Endothelial cell (in vitro differentiated cells): ENCODE measurements around the gene FHOD1. TPM values are rescaled to one million over a fixed set of nuclear protein-coding genes. Genes with fewer than 3 reads are reported as not detected.

Source experiments
- DNase-seq: peaks from one replicate; pipeline ENCODE4 v3.0.0; 2021; ENCODE audit warnings: low spot score
- H3K27ac Mint-ChIP-seq: one replicate; pipeline ENCODE4 v1.8.0; 2021; ENCODE audit warnings: mixed read lengths, inconsistent platforms; ENCODE audit not compliant: unreplicated experiment
- H3K27me3 Mint-ChIP-seq: one replicate; pipeline ENCODE4 v1.8.0; 2021; ENCODE audit warnings: mild to moderate bottlenecking, moderate library complexity, mixed read lengths, inconsistent platforms; ENCODE audit not compliant: unreplicated experiment
- H3K36me3 Mint-ChIP-seq: one replicate; pipeline ENCODE4 v1.8.0; 2021; ENCODE audit warnings: mild to moderate bottlenecking, low read depth, mixed read lengths, inconsistent platforms; ENCODE audit not compliant: unreplicated experiment
- H3K4me1 Mint-ChIP-seq: one replicate; pipeline ENCODE4 v1.8.0; 2021; ENCODE audit warnings: mild to moderate bottlenecking, mixed read lengths, inconsistent platforms; ENCODE audit not compliant: unreplicated experiment
- H3K4me3 Mint-ChIP-seq: one replicate; pipeline ENCODE4 v1.8.0; 2021; ENCODE audit warnings: mild to moderate bottlenecking, mixed read lengths, inconsistent platforms; ENCODE audit not compliant: unreplicated experiment
- H3K9me3 Mint-ChIP-seq: one replicate; pipeline ENCODE4 v1.8.0; 2021; ENCODE audit warnings: mixed read lengths, inconsistent platforms; ENCODE audit not compliant: unreplicated experiment
- CTCF ChIP-seq: fragments of 200-600 bp; sonication (generic); IDR thresholded peaks from one replicate; pipeline ENCODE4 v1.5.0; 2021; ENCODE audit warnings: antibody characterized with exemption; ENCODE audit not compliant: unreplicated experiment
- long read RNA-seq: library from polyadenylated mRNA; unstranded; transcript quantifications from one replicate; pipeline ENCODE4 v2.0.0, GENCODE V29; 2020; ENCODE audit not compliant: unreplicated experiment
- total RNA-seq: library from RNA; stranded (reverse); fragmentation: NEBNext Ultra II Directional; extraction: Animal tissue kit (Norgen Biotek cat#: 25700); gene quantifications from one replicate; pipeline ENCODE4 v1.2.1, GENCODE V29; 2021; ENCODE audit not compliant: unreplicated experiment

The FHOD1 gene
- 248 TPM for total RNA-seq
- long read RNA-seq, partial matches to known transcripts, result 10 of 13 reads
- long read RNA-seq, other reads (novel, unspliced or antisense), result 3 of 13 reads

- H3K36me3 Mint-ChIP-seq, result peaks cover 4% of the 10 kb centered on the region
- H3K9me3 Mint-ChIP-seq, result no peaks in the 10 kb centered on the region
- H3K27ac Mint-ChIP-seq, result peak within 1 kb of the TSS; percentile 77
- H3K27me3 Mint-ChIP-seq, result peaks cover 16% of the 10 kb centered on the region
- TF ChIP-seq CTCF, result no peak
- peaks cover 57% of the 10 kb centered on the region for H3K4me1 Mint-ChIP-seq
- DNase-seq, result peak; percentile 99
- H3K4me3 Mint-ChIP-seq, result peak within 1 kb of the TSS; percentile 94
These were observed at the start of gene FHOD1 for GRCh38 chr16:67247192-67248072. Gene FHOD1, minus strand, starts transcription at chr16:67247481. Its CDS starts 71 bp downstream, at chr16:67247410.

GRCh38 chr16:67296420-67296819 lies 49.1 kb upstream of the FHOD1 start:
- peaks cover 2% of the 10 kb centered on the region for H3K27me3 Mint-ChIP-seq

GRCh38 chr16:67294938-67295361 lies 47.7 kb upstream of the FHOD1 start:
- H3K9me3 Mint-ChIP-seq, result no peaks in the 10 kb centered on the region
- peaks cover 2% of the 10 kb centered on the region for H3K27me3 Mint-ChIP-seq
- no peak for TF ChIP-seq CTCF
- H3K36me3 Mint-ChIP-seq, result no peaks in the 10 kb centered on the region
- no peak for DNase-seq
- H3K4me3 Mint-ChIP-seq, result no peak overlapping the region
- peaks cover 4% of the 10 kb centered on the region for H3K4me1 Mint-ChIP-seq
- H3K27ac Mint-ChIP-seq, result no peak overlapping the region

More at GRCh38 chr16:67296420-67296819, 49.1 kb upstream of the FHOD1 start:
- Mint-ChIP-seq H3K4me1 (peaks cover 4% of the 10 kb centered on the region), H3K4me3 (no peak overlapping the region), H3K9me3 (no peaks in the 10 kb centered on the region), H3K36me3 (no peaks in the 10 kb centered on the region), H3K27ac (no peak overlapping the region)
- no peak for DNase-seq
- no peak for TF ChIP-seq CTCF

GRCh38 chr16:67294171-67294757 lies 47.0 kb upstream of the FHOD1 start:
- Mint-ChIP-seq H3K9me3 (no peaks in the 10 kb centered on the region), H3K27ac (no peak overlapping the region), H3K27me3 (peaks cover 2% of the 10 kb centered on the region), H3K4me1 (peaks cover 4% of the 10 kb centered on the region), H3K4me3 (no peak overlapping the region), H3K36me3 (no peaks in the 10 kb centered on the region)
- no peak for DNase-seq
- no peak for TF ChIP-seq CTCF
